Activated T-cell treated with anti-CD3 and anti-CD28 coated beads, Interleukin-2, amount 50 U/mL, for 1 hour (primary cell): ENCODE results near the gene SGO1.

Source experiments
- DNase-seq: peaks from one replicate; pipeline ENCODE4 v3.0.0-alpha.2; 2020

SGO1 gene

GRCh38 chr3:20154078-20154477 lies 31.9 kb downstream of the SGO1 start:
- no peak for DNase-seq

- DNase-seq: no peak
These were observed 37.5 kb downstream of the SGO1 start for GRCh38 chr3:20148466-20148865.

GRCh38 chr3:20147361-20147760 lies 38.6 kb downstream of the SGO1 start:
- no peak for DNase-seq

- no peak for DNase-seq
These were observed 39.7 kb downstream of the SGO1 start for GRCh38 chr3:20146301-20146700.

GRCh38 chr3:20145874-20146273 lies 40.1 kb downstream of the SGO1 start:
- DNase-seq: no peak

- DNase-seq: no peak
These were observed 42.5 kb downstream of the SGO1 start for GRCh38 chr3:20143519-20143918.

- DNase-seq: no peak
These were observed 43.5 kb downstream of the SGO1 start for GRCh38 chr3:20142517-20142916.

- no peak for DNase-seq
These were observed 44.2 kb downstream of the SGO1 start for GRCh38 chr3:20141851-20142250.

GRCh38 chr3:20141316-20141715 lies 44.7 kb downstream of the SGO1 start:
- no peak for DNase-seq

- DNase-seq: no peak
These were observed 45.1 kb downstream of the SGO1 start for GRCh38 chr3:20140881-20141280.

GRCh38 chr3:20137647-20138046 lies 48.4 kb downstream of the SGO1 start:
- no peak for DNase-seq

GRCh38 chr3:20136231-20136630 lies 49.8 kb downstream of the SGO1 start:
- no peak for DNase-seq

- no peak for DNase-seq
These were observed 55.9 kb downstream of the SGO1 start for GRCh38 chr3:20130106-20130505.

GRCh38 chr3:20128358-20128757 lies 57.6 kb downstream of the SGO1 start:
- no peak for DNase-seq

- no peak for DNase-seq
These were observed 60.1 kb downstream of the SGO1 start for GRCh38 chr3:20125897-20126296.

- DNase-seq: no peak
These were observed 60.7 kb downstream of the SGO1 start for GRCh38 chr3:20125289-20125688.

GRCh38 chr3:20123131-20123652 lies 62.8 kb downstream of the SGO1 start:
- no peak for DNase-seq

- DNase-seq: no peak
These were observed 64.9 kb downstream of the SGO1 start for GRCh38 chr3:20121088-20121487.
